Ovary (tissue), 3 donors: Measurements from ENCODE around the gene ATP2B2.

ENCODE experiments used
- CTCF ChIP-seq, 3 donors: fragments of 450-650 bp in 2 of 3; fragments of 200-600 bp in 1 of 3; IDR thresholded peaks; one replicate each; pipeline versions ENCODE4 v1.5.1 to v1.8.0; 2016 to 2022; ENCODE audit warnings: antibody characterized with exemption in 3 of 3, mild to moderate bottlenecking in 1 of 3
- POLR2A ChIP-seq: fragments of 450-650 bp; IDR thresholded peaks from one replicate; pipeline ENCODE4 v1.6.1; 2017; ENCODE audit warnings: antibody characterized with exemption, mild to moderate bottlenecking, moderate library complexity
- donor health status: DM: no; HTN: no; CAD: no.

DNA sequence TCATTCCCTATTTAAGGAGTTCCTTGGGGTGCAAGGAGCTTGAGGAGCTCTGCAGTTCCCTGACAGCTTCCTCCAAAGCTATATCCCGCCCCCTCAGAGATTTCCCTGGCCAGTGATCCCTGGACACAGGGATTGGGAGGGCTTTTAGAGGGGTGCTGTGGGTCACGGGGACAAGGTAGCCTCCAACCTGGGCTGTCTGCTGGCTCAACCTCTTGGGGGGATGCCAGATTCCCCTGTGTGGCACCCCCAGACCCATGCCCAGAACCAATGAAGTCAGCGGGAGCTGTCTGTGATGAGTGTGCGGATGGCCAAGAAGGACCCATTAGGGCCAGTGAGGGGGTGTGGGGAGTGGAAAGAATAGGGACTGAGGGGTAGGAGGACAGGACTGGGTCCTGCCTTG lies 21.0 kb upstream of the ATP2B2 start:
- TF ChIP-seq CTCF (IDR thresholded peaks at IDR 0.05) (no peak), POLR2A (no peak)
